GM04503 (cell line): ENCODE results near the gene AGFG2.
"Not testable (repeated sequence)": the region's sequence is repeated elsewhere in the genome, so short reads cannot be mapped to it uniquely, and the experiment has no call there.

Experiments used
- DNase-seq: peaks from one replicate; pipeline ENCODE4 v3.0.0-alpha.2; 2012; ENCODE audit warnings: low read depth

Gene AGFG2

GRCh38 chr7:100538654-100539435, at the start of gene AGFG2:
Gene AGFG2, plus strand, starts transcription at chr7:100539203. Its CDS starts 144 bp downstream, at chr7:100539347.
- peak; percentile 96 for DNase-seq

GRCh38 chr7:100489824-100490223, 49.2 kb upstream of the AGFG2 start:
- peak; percentile 51 for DNase-seq

- no peak for DNase-seq
Measured at GRCh38 chr7:100490483-100491191, 48.4 kb upstream of the AGFG2 start.

DNA sequence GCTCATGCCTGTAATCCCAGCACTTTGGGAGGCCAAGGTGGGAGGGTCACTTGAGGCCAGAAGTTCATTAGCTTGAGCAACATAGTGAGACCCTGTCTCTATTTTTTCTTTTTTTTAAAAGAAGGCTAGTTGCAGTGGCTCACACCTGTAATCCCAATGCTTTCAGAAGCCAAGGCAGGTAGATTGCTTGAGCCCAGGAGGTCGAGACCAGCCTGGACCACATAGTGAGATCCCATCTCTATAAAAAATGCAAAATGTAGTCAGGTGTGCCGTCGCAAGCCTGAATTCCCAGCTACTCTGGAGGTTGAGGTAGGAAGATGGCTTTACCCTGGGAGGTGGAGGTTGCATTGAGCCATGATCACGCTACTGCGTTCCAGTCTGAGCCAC, 47.8 kb upstream of the AGFG2 start:
- no peak for DNase-seq

GRCh38 chr7:100492738-100493475, 46.1 kb upstream of the AGFG2 start:
- no peak for DNase-seq

DNA sequence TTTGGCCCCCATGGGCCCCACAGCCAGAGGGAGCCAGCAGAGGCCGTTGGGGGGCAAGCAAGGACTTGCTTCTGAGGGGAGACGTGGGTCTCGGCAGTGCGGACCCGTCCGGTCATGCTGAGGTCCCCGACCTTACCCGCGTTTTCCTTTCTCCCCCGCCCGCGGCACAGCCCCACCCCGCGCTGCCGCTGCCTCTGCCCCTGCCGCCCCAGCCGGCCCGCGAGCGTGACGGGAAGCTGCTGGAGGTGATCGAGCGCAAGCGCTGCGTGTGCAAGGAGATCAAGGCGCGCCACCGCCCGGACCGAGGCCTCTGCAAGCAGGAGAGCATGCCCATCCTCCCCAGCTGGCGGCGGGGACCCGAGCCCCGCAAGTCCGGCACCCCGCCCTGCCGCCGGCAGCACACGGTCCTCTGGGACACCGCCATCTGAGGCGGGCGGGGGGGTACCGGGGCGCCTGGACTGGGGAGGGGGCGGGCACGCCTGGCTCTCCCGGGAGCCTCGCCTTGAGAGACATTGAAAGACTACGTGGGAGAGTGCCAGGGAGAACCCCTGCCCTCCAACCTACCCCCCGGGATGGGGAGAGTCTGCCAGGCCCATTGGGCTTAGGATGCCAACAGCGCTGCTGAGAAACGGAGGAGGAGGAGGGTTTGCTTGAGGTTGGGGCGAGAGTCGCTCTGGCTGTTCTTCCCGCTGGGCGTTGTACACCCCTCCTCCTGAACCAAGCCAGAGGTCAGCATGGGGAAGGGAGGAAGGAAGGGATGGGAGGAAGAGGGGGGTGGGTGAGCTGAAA, 45.3 kb upstream of the AGFG2 start:
- DNase-seq = no peak

- DNase-seq = no peak
Measured at GRCh38 chr7:100496509-100496908, 42.5 kb upstream of the AGFG2 start.

GRCh38 chr7:100500743-100501142, 38.3 kb upstream of the AGFG2 start:
- not testable (repeated sequence) for DNase-seq

- DNase-seq = not testable (repeated sequence)
Measured at GRCh38 chr7:100504031-100504430, 35.0 kb upstream of the AGFG2 start.

- no peak for DNase-seq
Measured at GRCh38 chr7:100504887-100505611, 34.0 kb upstream of the AGFG2 start.

DNA sequence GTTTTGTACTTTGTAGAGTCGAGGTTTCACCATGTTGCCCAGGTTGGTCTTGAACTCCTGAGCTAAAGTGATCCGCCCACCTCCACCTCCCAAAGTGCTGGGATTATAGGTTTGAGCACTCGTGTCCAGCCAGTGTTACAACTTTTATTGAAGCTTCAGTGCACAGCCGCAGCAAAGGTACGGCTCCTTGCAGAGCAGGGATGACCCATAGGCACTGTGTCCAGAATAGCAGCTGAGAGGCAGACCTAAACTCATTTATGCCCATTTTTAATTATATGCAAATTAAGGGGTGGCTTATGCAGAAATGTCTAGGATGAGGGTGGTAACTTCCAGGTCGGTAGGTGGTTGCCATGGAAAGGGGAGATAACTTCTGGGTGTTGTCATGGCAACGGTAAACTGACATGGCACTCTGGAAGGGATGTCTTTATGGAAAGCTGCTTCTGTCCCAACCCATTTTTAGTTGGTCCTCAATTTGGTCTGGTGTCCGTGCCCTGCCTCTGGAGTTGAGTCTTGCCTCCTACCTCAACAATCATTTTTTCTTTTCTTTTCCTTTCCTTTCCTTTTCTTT, 32.6 kb upstream of the AGFG2 start:
- no peak for DNase-seq

- DNase-seq = no peak
Measured at GRCh38 chr7:100509231-100509630, 29.8 kb upstream of the AGFG2 start.

- DNase-seq = no peak
Measured at GRCh38 chr7:100510437-100511239, 28.4 kb upstream of the AGFG2 start.

GRCh38 chr7:100513212-100513810, 25.7 kb upstream of the AGFG2 start:
- DNase-seq = no peak

- DNase-seq = peak; percentile 65
Measured at GRCh38 chr7:100515072-100515532, 23.9 kb upstream of the AGFG2 start.

GRCh38 chr7:100516135-100516812, 22.7 kb upstream of the AGFG2 start:
- peak; percentile 87 for DNase-seq

- no peak for DNase-seq
Measured at GRCh38 chr7:100517305-100517704, 21.7 kb upstream of the AGFG2 start.

- DNase-seq = no peak
Measured at GRCh38 chr7:100519580-100519979, 19.4 kb upstream of the AGFG2 start.

GRCh38 chr7:100520138-100520537, 18.9 kb upstream of the AGFG2 start:
- no peak for DNase-seq
